ENCODE measurements around the gene SAFB. TPM values are rescaled to one million over a fixed set of nuclear protein-coding genes. Genes with fewer than 3 reads are reported as not detected.

Gene SAFB
- total RNA-seq, 2 donors from 2014 or later: 49.8 to 244 TPM

GRCh38 chr19:5587071-5587455, 35.8 kb upstream of the SAFB start:
- H3K9me3 ChIP-seq: no peaks in the 10 kb centered on the region
- TF ChIP-seq CTCF (IDR thresholded peaks at IDR 0.05) (no peak), POLR2A (IDR thresholded peaks at IDR 0.05) (no peak)
- no peak for ATAC-seq
- H3K36me3 ChIP-seq (replicated peaks in 1 of 2; ENCODE audit: insufficient read depth in 1 of 2, low read depth in 2 of 2): peaks cover 4 to 31% of the 10 kb centered on the region in 2 donors
- WGBS, 2 donors: 87 to 92% methylated on average over 16 of the region's 16 CpGs
- intact Hi-C loops (cut with DNase I): loop anchor here (10.0 kb wide), 1 partner anchor 542 kb away; no protein-coding TSS in a partner anchor
- DNase-seq: no peak
- H3K27ac ChIP-seq: no peak overlapping the region
- H3K4me3 ChIP-seq: no peak overlapping the region
- no peaks in the 10 kb centered on the region for H3K27me3 ChIP-seq
- H3K4me1 ChIP-seq: peaks cover 10% of the 10 kb centered on the region

GRCh38 chr19:5587661-5588060, 35.2 kb upstream of the SAFB start:
- Histone ChIP-seq H3K27ac (no peak overlapping the region), H3K4me3 (no peak overlapping the region), H3K9me3 (no peaks in the 10 kb centered on the region), H3K4me1 (peaks cover 10% of the 10 kb centered on the region), H3K27me3 (no peaks in the 10 kb centered on the region), H3K36me3 (replicated peaks in 1 of 2; ENCODE audit: insufficient read depth in 1 of 2, low read depth in 2 of 2) (peaks cover 4 to 35% of the 10 kb centered on the region in 2 donors)
- DNase-seq: no peak
- intact Hi-C loops (cut with DNase I): loop anchor here (10.0 kb wide), 1 partner anchor 543 kb away; no protein-coding TSS in a partner anchor
- no peak for ATAC-seq
- WGBS, 2 donors: 84 to 87% methylated on average over 13 to 20 of the region's 23 CpGs
- no peak for TF ChIP-seq POLR2A (IDR thresholded peaks at IDR 0.05)
- no peak for TF ChIP-seq CTCF (IDR thresholded peaks at IDR 0.05)

DNA sequence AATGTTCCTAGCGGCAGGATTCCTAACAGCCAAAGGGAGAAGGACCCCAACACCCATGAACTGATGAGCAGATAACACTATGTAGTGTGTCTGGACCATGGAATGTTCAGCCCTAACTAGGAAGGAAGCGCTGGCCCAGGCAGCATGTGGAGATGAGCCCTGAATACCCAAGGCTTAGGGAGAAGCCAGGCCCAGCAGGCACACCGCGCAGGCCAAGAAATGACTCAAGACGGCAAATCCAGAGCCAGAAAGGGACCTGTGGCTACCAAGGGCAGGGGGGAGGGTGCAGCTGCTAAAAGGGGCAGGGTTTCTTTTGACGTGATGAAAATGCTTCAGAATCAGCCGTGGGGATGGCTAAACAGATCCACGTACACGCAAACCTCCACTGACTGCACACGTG, 34.4 kb upstream of the SAFB start:
- intact Hi-C loops (cut with DNase I): loop anchor here (10.0 kb wide), 1 partner anchor 544 kb away; no protein-coding TSS in a partner anchor
- DNase-seq (no peak), ATAC-seq (no peak)
- H3K27me3 ChIP-seq: no peaks in the 10 kb centered on the region
- no peak overlapping the region for H3K4me3 ChIP-seq
- peaks cover 10% of the 10 kb centered on the region for H3K4me1 ChIP-seq
- no peak overlapping the region for H3K27ac ChIP-seq
- H3K9me3 ChIP-seq: no peaks in the 10 kb centered on the region
- WGBS, 2 donors: 89% methylated on average over 10 of the region's 10 CpGs
- no peak for TF ChIP-seq CTCF (IDR thresholded peaks at IDR 0.05)
- TF ChIP-seq POLR2A (IDR thresholded peaks at IDR 0.05): no peak
- H3K36me3 ChIP-seq (replicated peaks in 1 of 2; ENCODE audit: insufficient read depth in 1 of 2, low read depth in 2 of 2): peaks cover 12 to 43% of the 10 kb centered on the region in 2 donors

DNA sequence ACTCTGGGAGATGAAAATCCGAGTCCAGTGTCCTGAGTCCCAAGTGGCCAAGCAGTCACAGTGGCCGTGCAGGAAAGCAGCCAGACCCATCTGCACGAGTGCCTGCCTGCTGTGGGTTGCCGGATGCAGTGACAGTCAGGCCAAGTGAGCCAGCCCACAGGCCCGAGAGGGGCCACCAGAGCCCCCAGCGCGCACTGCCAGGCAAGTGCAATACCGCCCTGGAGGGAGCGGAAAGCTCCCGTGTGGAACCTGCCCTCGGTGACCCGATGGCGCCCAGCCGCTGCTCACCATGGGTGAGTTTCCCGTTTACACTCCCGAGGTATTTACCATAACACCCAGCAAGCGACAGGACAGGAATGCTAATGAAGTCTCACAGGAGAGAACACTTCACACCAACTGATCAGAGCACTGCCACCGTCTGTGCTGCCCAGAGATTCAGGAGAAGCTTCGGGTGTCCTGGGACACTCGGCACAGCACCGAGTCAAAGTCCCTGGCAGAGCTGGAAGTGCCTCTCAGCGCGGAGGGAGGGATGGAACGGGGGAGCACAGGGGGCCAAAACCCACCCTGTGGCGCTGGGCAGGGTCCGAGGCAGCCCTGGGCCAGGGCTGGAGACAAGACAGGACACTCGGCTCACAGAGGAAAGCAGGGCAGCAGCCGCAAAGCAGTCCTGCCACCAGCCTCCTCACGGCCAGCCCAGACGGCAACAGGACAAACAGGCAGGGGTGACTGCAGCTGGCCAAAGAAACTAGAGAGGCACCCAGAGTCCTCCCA, 33.8 kb upstream of the SAFB start:
- Histone ChIP-seq H3K36me3 (replicated peaks in 1 of 2; ENCODE audit: insufficient read depth in 1 of 2, low read depth in 2 of 2) (peaks cover 15 to 48% of the 10 kb centered on the region in 2 donors), H3K27ac (no peak overlapping the region), H3K27me3 (no peaks in the 10 kb centered on the region), H3K4me1 (peaks cover 10% of the 10 kb centered on the region), H3K9me3 (no peaks in the 10 kb centered on the region), H3K4me3 (no peak overlapping the region)
- ATAC-seq: no peak
- DNase-seq: no peak
- intact Hi-C loops (cut with DNase I): loop anchor here (10.0 kb wide), 1 partner anchor 544 kb away; no protein-coding TSS in a partner anchor
- no peak for TF ChIP-seq POLR2A (IDR thresholded peaks at IDR 0.05)
- TF ChIP-seq CTCF (IDR thresholded peaks at IDR 0.05): no peak
- 81 to 92% methylated on average over 8 to 28 of the region's 30 CpGs for WGBS, 2 donors

All from body of pancreas (tissue), 4 donors.